Right lung (tissue), 5 donors: Measurements from ENCODE around the gene NR1D1. TPM values are rescaled to one million over a fixed set of nuclear protein-coding genes. Genes with fewer than 3 reads are reported as not detected.

Experiments used
- DNase-seq, 2 donors: peaks; one replicate each; pipeline ENCODE4 v3.0.0-alpha.2; 2013
- polyA plus RNA-seq, 5 donors: library from polyadenylated mRNA; unstranded; fragments of 120-200 nt; gene quantifications; one replicate each; pipeline versions ENCODE4 v1.2.1 to v1.2.3, GENCODE V29; 2013; ENCODE audit warnings: inconsistent platforms in 1 of 5, low replicate concordance in 1 of 5; ENCODE audit not compliant: insufficient read length in 5 of 5, insufficient read depth in 1 of 5

NR1D1 gene
- polyA plus RNA-seq, 5 donors = 2.3 to 5.2 (median 4.6) TPM

GRCh38 chr17:40097931-40098845, 2.2 kb downstream of the NR1D1 start:
- no peak for DNase-seq

GRCh38 chr17:40097087-40097486, 3.3 kb downstream of the NR1D1 start:
- DNase-seq = no peak

- DNase-seq = no peak
Measured at GRCh38 chr17:40095944-40096791, 4.2 kb downstream of the NR1D1 start.

- no peak for DNase-seq
Measured at GRCh38 chr17:40095351-40095943, 4.9 kb downstream of the NR1D1 start.

- DNase-seq = no peak
Measured at GRCh38 chr17:40094874-40095273, 5.5 kb downstream of the NR1D1 start.

- no peak for DNase-seq
Measured at GRCh38 chr17:40093580-40094201, 6.7 kb downstream of the NR1D1 start.

GRCh38 chr17:40093005-40093579, 7.3 kb downstream of the NR1D1 start:
- no peak for DNase-seq

GRCh38 chr17:40092581-40092980, 7.8 kb downstream of the NR1D1 start:
- DNase-seq = no peak

GRCh38 chr17:40091691-40092397, 8.5 kb downstream of the NR1D1 start:
- no peak for DNase-seq

- no peak for DNase-seq
Measured at GRCh38 chr17:40090237-40091119, 9.9 kb downstream of the NR1D1 start.

GRCh38 chr17:40089077-40089895, 11.1 kb downstream of the NR1D1 start:
- no peak for DNase-seq

- DNase-seq = no peak
Measured at GRCh38 chr17:40087903-40088718, 12.3 kb downstream of the NR1D1 start.

GRCh38 chr17:40087049-40087794, 13.2 kb downstream of the NR1D1 start:
- DNase-seq = no peak

GRCh38 chr17:40086150-40087044, 14.0 kb downstream of the NR1D1 start:
- DNase-seq = no peak

GRCh38 chr17:40084477-40084876, 15.9 kb downstream of the NR1D1 start:
- no peak for DNase-seq

GRCh38 chr17:40079545-40079944, 20.8 kb downstream of the NR1D1 start:
- no peak for DNase-seq
